ENCODE measurements around the gene STYXL2. TPM values are rescaled to one million over a fixed set of nuclear protein-coding genes. Genes with fewer than 3 reads are reported as not detected.

Gene STYXL2
- total and polyA plus RNA-seq, 9 of the 15 experiments (the other 6 are each of a cell fraction or from before 2014, with no cell fraction given), result not detected

- peaks cover 5% of the 10 kb centered on the region; the same call in 1 of the 2 replicates for H4K20me1 ChIP-seq (replicated peaks; ENCODE audit: control insufficient read depth, insufficient read depth, low read length)
- no TSS peak for BruUV-seq (replicated peaks)
- H3K36me3 ChIP-seq (ENCODE audit: control insufficient read depth, insufficient read depth, low read length), result no peaks in the 10 kb centered on the region
- H3K4me1 ChIP-seq (replicated peaks in 1 of 2; ENCODE audit: control insufficient read depth in 2 of 2, insufficient read depth in 2 of 2, low read length in 2 of 2), result peaks cover 0 to 9% of the 10 kb centered on the region in 2 experiments; a peak in 3 of 5 replicates
- peaks cover 23 to 33% of the 10 kb centered on the region in 2 experiments for H3K27me3 ChIP-seq (ENCODE audit: control insufficient read depth in 2 of 2, insufficient read depth in 2 of 2, low read length in 2 of 2)
- H3K79me2 ChIP-seq (ENCODE audit: control insufficient read depth, insufficient read depth, low read length), result no peaks in the 10 kb centered on the region
- no peaks in the 10 kb centered on the region for H3K9me1 ChIP-seq (ENCODE audit: control insufficient read depth, insufficient read depth, low read length)
- no peak overlapping the region for H3K4me3 ChIP-seq
- FAIRE-seq (peak; percentile 70), ATAC-seq (peak; percentile 79), DNase-seq (ENCODE audit: extremely low read depth in 1 of 4, low spot score in 3 of 4) (peak in 3 of 4 experiments; percentile 48 to 75 (median 53))
- intact Hi-C loops (cut with micrococcal nuclease), result loop anchor here (5.0 kb wide), 2 partner anchors 203 to 623 kb away; no protein-coding TSS in a partner anchor
- no peak overlapping the region for H3K4me2 ChIP-seq (ENCODE audit: insufficient read depth, low read length)
- CTCF ChIA-PET (ENCODE audit: low intra/inter-chr PET ratio), result no interaction called here
- H3K27ac ChIP-seq (ENCODE audit: extremely low read depth, low read depth, low read length), result no peak overlapping the region
- no peak overlapping the region for H2AFZ ChIP-seq (ENCODE audit: low read depth, low read length)
- in situ Hi-C loops (cut with MboI), result loop anchor here (5.0 to 10.0 kb wide), 3 partner anchors 383 to 630 kb away; no protein-coding TSS in a partner anchor
- H3K9ac ChIP-seq (ENCODE audit: insufficient read depth in 1 of 2, low read depth in 2 of 2, low read length in 2 of 2), result no peak overlapping the region
- 3% methylated on average over 9 of the region's 9 CpGs for WGBS (ENCODE audit: insufficient coverage, low coverage, missing lambda C conversion rate)
- H3K9me3 ChIP-seq (replicated peaks; ENCODE audit: control insufficient read depth, insufficient read depth, low read depth, low read length), result no peaks in the 10 kb centered on the region
- POLR2A ChIA-PET, result no interaction called here
- TF ChIP-seq RBBP5 (IDR thresholded peaks at IDR 0.05; ENCODE audit: borderline replicate concordance, insufficient read depth, low read length, poor library complexity, severe bottlenecking) (no peak), BHLHE40 (IDR thresholded peaks at IDR 0.05; ENCODE audit: low read length) (peak; percentile 79), NEUROD1 (IDR thresholded peaks at IDR 0.05; ENCODE audit: borderline replicate concordance, low read depth, low read length, partially characterized antibody) (peak; percentile 21), SREBF1 (IDR thresholded peaks at IDR 0.05; ENCODE audit: borderline replicate concordance, low read depth, low read length) (no peak), CTBP1 (IDR thresholded peaks at IDR 0.05; ENCODE audit: borderline replicate concordance) (peak; percentile 99), PKNOX1 (IDR thresholded peaks at IDR 0.05) (peak; percentile 88), CSDE1 (IDR thresholded peaks at IDR 0.05) (peak in 1 of 2 experiments; percentile 82; a peak in 2 of 4 replicates), HDAC2 (IDR thresholded peaks at IDR 0.05) (peak; percentile 74; the same call in 1 of the 2 replicates), HDAC1 (IDR thresholded peaks at IDR 0.05) (peak in 1 of 2 experiments; percentile 31; a peak in 2 of 4 replicates), RREB1 (CRISPR knock-in tag; IDR thresholded peaks at IDR 0.05) (peak; percentile 99), BMI1 (IDR thresholded peaks at IDR 0.05; ENCODE audit: low read length) (peak; percentile 74), RFX1 (IDR thresholded peaks at IDR 0.05) (peak; percentile 93), RCOR1 (IDR thresholded peaks at IDR 0.05; ENCODE audit: borderline replicate concordance in 1 of 2, low read depth in 2 of 2, low read length in 2 of 2) (peak; percentile 49 to 100; a peak in 3 of 4 replicates), TEAD4 (IDR thresholded peaks at IDR 0.05; ENCODE audit: low read length) (peak; percentile 10; the same call in 1 of the 2 replicates), TEAD4 (CRISPR knock-in tag; IDR thresholded peaks at IDR 0.05; ENCODE audit: borderline replicate concordance) (no peak), PHB (CRISPR knock-in tag; IDR thresholded peaks at IDR 0.05) (no peak), KDM1A (IDR thresholded peaks at IDR 0.05) (peak; percentile 89 to 93), MXI1 (IDR thresholded peaks at IDR 0.05; ENCODE audit: low read depth, low read length) (peak; percentile 81)
Measured at GRCh38 chr1:167064621-167065020, 29.3 kb upstream of the STYXL2 start.
